ENCODE results near the gene ATF7IP2.
"Not testable (repeated sequence)": the region's sequence is repeated elsewhere in the genome, so short reads cannot be mapped to it uniquely, and the experiment has no call there.

Gene ATF7IP2

DNA sequence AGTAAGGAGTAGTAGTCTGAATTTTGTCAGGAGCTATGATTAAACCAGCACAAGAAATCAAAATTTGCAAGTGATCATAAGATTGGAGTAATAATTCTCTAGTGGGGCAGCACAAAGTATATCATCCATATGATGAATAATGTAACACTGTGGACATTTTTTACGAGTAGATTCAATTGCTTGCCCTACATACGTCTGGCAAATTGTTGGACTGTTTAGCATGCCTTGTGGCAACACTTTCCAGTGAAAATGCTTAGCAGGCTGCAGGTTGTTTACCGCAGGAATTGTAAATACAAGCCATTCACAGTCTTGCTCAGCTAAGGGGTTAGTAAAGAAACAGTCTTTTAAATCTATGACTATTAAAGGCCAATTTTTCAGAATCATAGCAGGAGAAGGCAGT lies 35.7 kb downstream of the ATF7IP2 start:
- Histone ChIP-seq H2AFZ (ENCODE audit: low read length) (no peak overlapping the region), H4K91ac (ENCODE audit: low read depth, low read length, poor library complexity) (no peak overlapping the region), H3K18ac (ENCODE audit: low read length) (no peak overlapping the region), H2BK120ac (ENCODE audit: low read depth, low read length) (no peak overlapping the region), H2BK12ac (ENCODE audit: low read length) (no peak overlapping the region), H3K4me1 (ENCODE audit: control insufficient read depth in 2 of 2, insufficient read depth in 1 of 2, low read depth in 1 of 2, low read length in 2 of 2) (no peaks in the 10 kb centered on the region), H2BK5ac (ENCODE audit: low read length) (no peak overlapping the region), H3K4ac (ENCODE audit: low read length) (no peak overlapping the region), H2AK5ac (ENCODE audit: low read depth, low read length) (no peak overlapping the region), H3K9ac (ENCODE audit: low read depth, low read length, poor library complexity) (no peak overlapping the region), H3K4me2 (ENCODE audit: insufficient read depth, low read length, poor library complexity, severe bottlenecking) (no peak overlapping the region), H3K4me3 (ENCODE audit: low read length in 2 of 2) (no peak overlapping the region), H3K23ac (ENCODE audit: low read depth, low read length, poor library complexity) (no peak overlapping the region), H3K27me3 (ENCODE audit: control insufficient read depth in 3 of 3, insufficient read depth in 3 of 3, low read depth in 1 of 3, low read length in 3 of 3) (no peaks in the 10 kb centered on the region), H3K36me3 (replicated peaks in 1 of 2; ENCODE audit: control insufficient read depth in 2 of 2, insufficient read depth in 2 of 2, low read length in 2 of 2) (peaks cover 2 to 10% of the 10 kb centered on the region in 2 donors), H4K8ac (ENCODE audit: low read depth, low read length) (no peak overlapping the region), H3K79me1 (ENCODE audit: low read depth, low read length) (no peaks in the 10 kb centered on the region), H3K27ac (replicated peaks; ENCODE audit: low read length) (no peak overlapping the region), H3K9me3 (replicated peaks in 1 of 2; ENCODE audit: control insufficient read depth in 2 of 2, insufficient read depth in 1 of 2, low read depth in 1 of 2, low read length in 2 of 2) (peaks cover 3 to 15% of the 10 kb centered on the region in 2 donors), H3K14ac (ENCODE audit: low read length) (no peak overlapping the region), H2BK15ac (ENCODE audit: low read length) (no peak overlapping the region)
- no CpG with 5 or more reads among the region's 3 CpGs for WGBS, 2 donors (ENCODE audit: extremely low coverage in 2 of 2, insufficient read length in 2 of 2, insufficient replicate concordance in 1 of 2)
- no peak for DNase-seq (ENCODE audit: low spot score)

DNA sequence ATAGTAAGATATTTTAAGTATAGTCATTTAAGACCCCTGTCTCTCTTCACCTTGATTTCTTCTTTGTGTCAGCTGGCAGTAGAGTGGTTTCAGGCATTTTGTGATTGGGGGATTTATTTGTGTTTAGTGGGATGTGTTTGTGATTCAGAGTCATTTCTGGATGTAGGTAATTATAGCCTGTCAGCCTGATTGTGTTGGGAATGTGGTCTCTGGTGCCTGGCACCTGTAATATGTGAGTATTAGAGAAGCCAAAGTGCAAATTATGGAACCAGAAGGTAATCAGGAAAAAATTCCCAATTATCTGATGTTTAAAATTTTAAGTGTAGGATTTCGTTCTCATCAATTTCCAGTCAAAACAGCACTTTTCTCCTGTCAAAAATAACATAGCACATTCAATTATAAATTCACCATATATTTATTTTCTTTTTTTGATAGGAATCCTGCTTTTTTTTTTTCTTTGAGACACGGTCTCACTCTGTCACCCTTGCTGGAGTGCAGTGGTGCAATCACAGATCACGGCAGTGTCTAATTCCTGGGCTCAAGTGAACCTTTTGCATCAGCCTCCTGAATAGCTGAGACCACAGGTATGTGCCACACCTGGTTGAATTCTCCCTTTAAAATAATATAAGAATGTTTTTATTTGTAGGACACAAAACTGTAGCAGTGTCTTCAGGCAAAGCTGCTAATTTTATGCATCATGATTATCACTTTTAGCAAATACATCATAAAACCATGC lies 42.7 kb downstream of the ATF7IP2 start:
- H2BK5ac ChIP-seq (ENCODE audit: low read length): no peak overlapping the region
- no peaks in the 10 kb centered on the region for H3K27me3 ChIP-seq (ENCODE audit: control insufficient read depth in 3 of 3, insufficient read depth in 3 of 3, low read depth in 1 of 3, low read length in 3 of 3)
- H2AFZ ChIP-seq (ENCODE audit: low read length): no peak overlapping the region
- H3K4ac ChIP-seq (ENCODE audit: low read length): no peak overlapping the region
- H3K4me1 ChIP-seq (ENCODE audit: control insufficient read depth in 2 of 2, insufficient read depth in 1 of 2, low read depth in 1 of 2, low read length in 2 of 2): no peaks in the 10 kb centered on the region
- no peak overlapping the region for H4K8ac ChIP-seq (ENCODE audit: low read depth, low read length)
- no peak overlapping the region for H3K9ac ChIP-seq (ENCODE audit: low read depth, low read length, poor library complexity)
- no peaks in the 10 kb centered on the region for H3K9me3 ChIP-seq (replicated peaks in 1 of 2; ENCODE audit: control insufficient read depth in 2 of 2, insufficient read depth in 1 of 2, low read depth in 1 of 2, low read length in 2 of 2)
- H3K23ac ChIP-seq (ENCODE audit: low read depth, low read length, poor library complexity): no peak overlapping the region
- H3K18ac ChIP-seq (ENCODE audit: low read length): no peak overlapping the region
- WGBS, 2 donors (ENCODE audit: extremely low coverage in 2 of 2, insufficient read length in 2 of 2, insufficient replicate concordance in 1 of 2): no CpG with 5 or more reads among the region's 3 CpGs
- no peak overlapping the region for H2AK5ac ChIP-seq (ENCODE audit: low read depth, low read length)
- no peak overlapping the region for H3K4me3 ChIP-seq (ENCODE audit: low read length in 2 of 2)
- H3K27ac ChIP-seq (replicated peaks; ENCODE audit: low read length): no peak overlapping the region
- no peak overlapping the region for H2BK12ac ChIP-seq (ENCODE audit: low read length)
- H3K79me1 ChIP-seq (ENCODE audit: low read depth, low read length): no peaks in the 10 kb centered on the region
- no peak overlapping the region for H2BK120ac ChIP-seq (ENCODE audit: low read depth, low read length)
- no peak overlapping the region for H4K91ac ChIP-seq (ENCODE audit: low read depth, low read length, poor library complexity)
- no peak overlapping the region for H3K14ac ChIP-seq (ENCODE audit: low read length)
- DNase-seq (ENCODE audit: low spot score): no peak
- no peak overlapping the region for H2BK15ac ChIP-seq (ENCODE audit: low read length)
- peaks cover 2 to 32% of the 10 kb centered on the region in 2 donors for H3K36me3 ChIP-seq (replicated peaks in 1 of 2; ENCODE audit: control insufficient read depth in 2 of 2, insufficient read depth in 2 of 2, low read length in 2 of 2)
- H3K4me2 ChIP-seq (ENCODE audit: insufficient read depth, low read length, poor library complexity, severe bottlenecking): no peak overlapping the region

DNA sequence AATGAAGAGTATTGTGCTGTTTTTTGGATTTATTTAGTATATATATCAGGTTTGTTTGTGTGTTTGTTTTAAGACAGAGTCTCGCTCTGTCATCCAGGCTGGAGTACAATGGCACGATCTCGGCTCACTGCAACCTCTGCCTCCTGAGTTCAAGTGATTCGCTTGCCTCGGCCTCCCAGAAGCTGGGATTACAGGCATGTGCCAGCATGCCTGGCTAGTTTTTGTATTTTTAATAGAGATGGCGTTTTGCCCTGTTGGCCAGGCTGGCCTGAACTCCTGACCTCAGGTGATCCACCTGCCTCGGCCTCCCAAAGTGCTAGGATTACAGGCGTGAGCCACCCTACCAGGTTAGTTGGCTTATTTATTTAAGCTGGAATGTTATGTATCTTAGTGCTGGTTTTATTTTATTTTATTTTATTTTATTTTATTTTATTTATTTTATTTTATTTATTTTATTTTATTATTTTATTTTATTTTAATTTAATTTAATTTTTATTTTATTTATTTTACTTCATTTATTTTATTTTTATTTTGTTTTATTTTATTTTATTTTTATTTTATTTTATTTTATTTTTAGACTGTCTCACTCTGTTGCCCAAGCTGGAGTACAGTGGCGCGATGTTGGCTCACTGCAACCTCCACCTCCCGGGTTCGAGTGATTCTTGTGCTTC lies 43.6 kb downstream of the ATF7IP2 start:
- WGBS, 2 donors (ENCODE audit: extremely low coverage in 2 of 2, insufficient read length in 2 of 2, insufficient replicate concordance in 1 of 2): no CpG with 5 or more reads among the region's 12 CpGs

DNA sequence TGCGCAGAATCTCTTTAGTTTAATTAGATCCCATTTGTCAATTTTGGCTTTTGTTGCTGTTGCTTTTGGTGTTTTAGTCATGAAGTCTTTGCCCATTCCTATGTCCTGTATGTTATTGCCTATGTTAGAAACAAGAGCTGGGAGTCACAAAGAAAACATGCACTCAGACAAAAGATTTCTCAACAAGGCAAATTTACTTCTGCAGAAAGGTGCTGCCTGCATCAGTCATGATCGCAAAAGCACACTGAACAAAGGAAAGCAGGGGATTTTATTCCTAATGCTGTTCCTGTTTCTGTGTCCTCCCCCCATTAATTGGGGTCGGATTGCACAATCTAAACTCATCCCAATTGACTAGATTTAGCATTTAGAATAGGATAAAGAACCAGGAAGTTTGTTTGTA lies 55.9 kb downstream of the ATF7IP2 start:
- Histone ChIP-seq H3K9me3 (replicated peaks in 1 of 2; ENCODE audit: control insufficient read depth in 2 of 2, insufficient read depth in 1 of 2, low read depth in 1 of 2, low read length in 2 of 2) (peaks cover 20 to 40% of the 10 kb centered on the region in 2 donors), H4K91ac (ENCODE audit: low read depth, low read length, poor library complexity) (no peak overlapping the region), H3K9ac (ENCODE audit: low read depth, low read length, poor library complexity) (no peak overlapping the region), H2AFZ (ENCODE audit: low read length) (no peak overlapping the region), H3K23ac (ENCODE audit: low read depth, low read length, poor library complexity) (no peak overlapping the region), H3K36me3 (replicated peaks in 1 of 2; ENCODE audit: control insufficient read depth in 2 of 2, insufficient read depth in 2 of 2, low read length in 2 of 2) (peaks cover 7 to 59% of the 10 kb centered on the region in 2 donors), H3K27ac (replicated peaks; ENCODE audit: low read length) (no peak overlapping the region), H3K14ac (ENCODE audit: low read length) (no peak overlapping the region), H3K4me2 (ENCODE audit: insufficient read depth, low read length, poor library complexity, severe bottlenecking) (no peak overlapping the region), H2AK5ac (ENCODE audit: low read depth, low read length) (no peak overlapping the region), H2BK120ac (ENCODE audit: low read depth, low read length) (no peak overlapping the region), H3K79me1 (ENCODE audit: low read depth, low read length) (no peaks in the 10 kb centered on the region), H2BK12ac (ENCODE audit: low read length) (no peak overlapping the region), H2BK15ac (ENCODE audit: low read length) (no peak overlapping the region), H4K8ac (ENCODE audit: low read depth, low read length) (no peak overlapping the region), H3K4me3 (ENCODE audit: low read length in 2 of 2) (no peak overlapping the region), H3K27me3 (ENCODE audit: control insufficient read depth in 3 of 3, insufficient read depth in 3 of 3, low read depth in 1 of 3, low read length in 3 of 3) (no peaks in the 10 kb centered on the region), H2BK5ac (ENCODE audit: low read length) (no peak overlapping the region), H3K4me1 (ENCODE audit: control insufficient read depth in 2 of 2, insufficient read depth in 1 of 2, low read depth in 1 of 2, low read length in 2 of 2) (no peaks in the 10 kb centered on the region), H3K4ac (ENCODE audit: low read length) (no peak overlapping the region), H3K18ac (ENCODE audit: low read length) (no peak overlapping the region)
- no peak for DNase-seq (ENCODE audit: low spot score)
- no CpG with 5 or more reads among the region's 3 CpGs for WGBS, 2 donors (ENCODE audit: extremely low coverage in 2 of 2, insufficient read length in 2 of 2, insufficient replicate concordance in 1 of 2)

More for the DNA sequence above, 43.6 kb downstream of the ATF7IP2 start:
- not testable (repeated sequence) for H3K4me2 ChIP-seq (ENCODE audit: insufficient read depth, low read length, poor library complexity, severe bottlenecking); H2AK5ac ChIP-seq (ENCODE audit: low read depth, low read length); H2AFZ ChIP-seq (ENCODE audit: low read length); H3K4me3 ChIP-seq (ENCODE audit: low read length in 2 of 2); H3K14ac ChIP-seq (ENCODE audit: low read length); H2BK15ac ChIP-seq (ENCODE audit: low read length); H2BK5ac ChIP-seq (ENCODE audit: low read length); DNase-seq (ENCODE audit: low spot score); H3K4ac ChIP-seq (ENCODE audit: low read length); H3K18ac ChIP-seq (ENCODE audit: low read length); H2BK12ac ChIP-seq (ENCODE audit: low read length); H3K27me3 ChIP-seq (ENCODE audit: control insufficient read depth in 3 of 3, insufficient read depth in 3 of 3, low read depth in 1 of 3, low read length in 3 of 3); H4K8ac ChIP-seq (ENCODE audit: low read depth, low read length); H3K79me1 ChIP-seq (ENCODE audit: low read depth, low read length); H3K27ac ChIP-seq (replicated peaks; ENCODE audit: low read length); H4K91ac ChIP-seq (ENCODE audit: low read depth, low read length, poor library complexity); H3K23ac ChIP-seq (ENCODE audit: low read depth, low read length, poor library complexity); H2BK120ac ChIP-seq (ENCODE audit: low read depth, low read length); H3K4me1 ChIP-seq (ENCODE audit: control insufficient read depth in 2 of 2, insufficient read depth in 1 of 2, low read depth in 1 of 2, low read length in 2 of 2); H3K9me3 ChIP-seq (replicated peaks in 1 of 2; ENCODE audit: control insufficient read depth in 2 of 2, insufficient read depth in 1 of 2, low read depth in 1 of 2, low read length in 2 of 2); H3K9ac ChIP-seq (ENCODE audit: low read depth, low read length, poor library complexity)
- peaks cover 6 to 40% of the 10 kb centered on the region in 2 donors for H3K36me3 ChIP-seq (replicated peaks in 1 of 2; ENCODE audit: control insufficient read depth in 2 of 2, insufficient read depth in 2 of 2, low read length in 2 of 2)

Data from neuronal stem cell (in vitro differentiated cells).